ENCODE data around the gene TRAPPC14. TPM values are rescaled to one million over a fixed set of nuclear protein-coding genes. Genes with fewer than 3 reads are reported as not detected.

The TRAPPC14 gene
- total RNA-seq, 1 experiment from 2014 or later, result 19.2 TPM

DNA sequence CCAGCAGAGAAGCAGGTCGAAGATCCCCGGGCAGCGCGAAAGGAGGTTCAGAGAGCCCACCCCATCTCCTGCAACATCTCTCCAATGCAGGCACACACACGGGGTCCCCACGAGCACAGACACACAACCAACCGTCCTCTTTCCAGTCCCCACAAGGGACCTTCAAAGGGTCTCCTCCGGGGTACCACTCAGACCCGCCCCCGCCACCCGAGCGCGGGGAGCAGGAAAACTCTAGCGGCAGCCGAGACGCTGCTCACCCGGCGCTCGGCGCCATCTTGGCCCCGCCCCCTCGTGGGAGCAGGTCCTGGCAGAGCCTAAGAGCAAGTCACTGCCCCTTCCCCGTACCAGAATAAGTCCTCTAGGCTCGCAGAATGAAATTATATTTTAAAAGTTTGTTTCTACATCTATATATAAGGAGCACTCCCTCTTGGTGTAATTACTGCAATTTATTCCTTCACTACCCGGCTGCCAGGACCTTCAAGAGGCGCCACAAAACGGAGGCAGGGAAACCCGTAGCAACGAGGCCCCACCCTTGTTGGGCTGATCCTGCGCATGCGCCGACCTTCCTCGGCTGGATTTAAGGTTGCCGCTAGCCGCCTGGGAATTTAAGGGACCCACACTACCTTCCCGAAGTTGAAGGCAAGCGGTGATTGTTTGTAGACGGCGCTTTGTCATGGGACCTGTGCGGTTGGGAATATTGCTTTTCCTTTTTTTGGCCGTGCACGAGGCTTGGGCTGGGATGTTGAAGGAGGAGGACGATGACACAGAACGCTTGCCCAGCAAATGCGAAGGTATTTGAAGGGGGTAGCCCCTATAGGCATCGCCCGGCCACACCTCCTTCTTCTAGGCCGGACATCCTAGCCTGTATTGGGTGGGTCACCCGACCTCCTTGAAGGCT is 39.2 kb downstream of the TRAPPC14 start, which contains the start of the genes CNPY4 and TAF6:
Gene CNPY4 (plus strand): TSS at position 563 of the 898 bp plus-strand sequence. CDS start 111 bp downstream, at position 674.
Gene TAF6 (minus strand): TSS at position 287 of the 898 bp plus-strand sequence. CDS start 5,149 bp downstream, outside the sequence.
- H3K9me2 ChIP-seq (replicated peaks; ENCODE audit: low read length), result no peaks in the 10 kb centered on the region
- H3K4me1 ChIP-seq (ENCODE audit: insufficient read depth, low read length), result peaks cover 13% of the 10 kb centered on the region; the same call in 1 of the 2 replicates
- peak; percentile 94 for DNase-seq
- H3K27ac ChIP-seq (ENCODE audit: low read length), result peak within 1 kb of the TSS; percentile 49
- intact Hi-C loops (cut with micrococcal nuclease), result loop anchor here (2.0 kb wide), 1 partner anchor 19 kb away; the partner anchor contains the start of genes AP4M1 and MCM7
- H4K20me1 ChIP-seq (ENCODE audit: low read length), result no peaks in the 10 kb centered on the region
- peaks cover 16% of the 10 kb centered on the region for H3K79me2 ChIP-seq (ENCODE audit: low read length)
- BruUV-seq (replicated peaks), result no TSS peak
- no peaks in the 10 kb centered on the region for H3K27me3 ChIP-seq (ENCODE audit: low read length)
- TF ChIP-seq, protein P1, sequence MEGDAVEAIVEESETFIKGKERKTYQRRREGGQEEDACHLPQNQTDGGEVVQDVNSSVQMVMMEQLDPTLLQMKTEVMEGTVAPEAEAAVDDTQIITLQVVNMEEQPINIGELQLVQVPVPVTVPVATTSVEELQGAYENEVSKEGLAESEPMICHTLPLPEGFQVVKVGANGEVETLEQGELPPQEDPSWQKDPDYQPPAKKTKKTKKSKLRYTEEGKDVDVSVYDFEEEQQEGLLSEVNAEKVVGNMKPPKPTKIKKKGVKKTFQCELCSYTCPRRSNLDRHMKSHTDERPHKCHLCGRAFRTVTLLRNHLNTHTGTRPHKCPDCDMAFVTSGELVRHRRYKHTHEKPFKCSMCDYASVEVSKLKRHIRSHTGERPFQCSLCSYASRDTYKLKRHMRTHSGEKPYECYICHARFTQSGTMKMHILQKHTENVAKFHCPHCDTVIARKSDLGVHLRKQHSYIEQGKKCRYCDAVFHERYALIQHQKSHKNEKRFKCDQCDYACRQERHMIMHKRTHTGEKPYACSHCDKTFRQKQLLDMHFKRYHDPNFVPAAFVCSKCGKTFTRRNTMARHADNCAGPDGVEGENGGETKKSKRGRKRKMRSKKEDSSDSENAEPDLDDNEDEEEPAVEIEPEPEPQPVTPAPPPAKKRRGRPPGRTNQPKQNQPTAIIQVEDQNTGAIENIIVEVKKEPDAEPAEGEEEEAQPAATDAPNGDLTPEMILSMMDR (conservative IDR thresholded peaks at IDR 0.05; ENCODE audit: low read depth, low read length), result no peak
- TF ChIP-seq EZH2phosphoT487 (IDR thresholded peaks at IDR 0.05; ENCODE audit: borderline replicate concordance, low read length) (no peak), EZH2 (IDR thresholded peaks at IDR 0.05; ENCODE audit: low read length, unreplicated experiment) (no peak)
- ATAC-seq, result peak; percentile 82
- H2AFZ ChIP-seq (ENCODE audit: low read length), result peak within 1 kb of the TSS; percentile 96
- H3K4me3 ChIP-seq (ENCODE audit: low read length), result peak within 1 kb of the TSS; percentile 98
- CTCF ChIA-PET, result no interaction called here
- H3F3A ChIP-seq (ENCODE audit: low read length, unreplicated experiment), result no peaks in the 10 kb centered on the region
- POLR2A ChIA-PET (ENCODE audit: unreplicated experiment), result no interaction called here
- H3K4me2 ChIP-seq (ENCODE audit: low read length), result peak within 1 kb of the TSS; percentile 97
- H3K9me3 ChIP-seq (ENCODE audit: low read length), result no peaks in the 10 kb centered on the region
- H3K36me3 ChIP-seq (ENCODE audit: low read depth, low read length), result no peaks in the 10 kb centered on the region
- peak within 1 kb of the TSS; percentile 87 for H3K9ac ChIP-seq (ENCODE audit: low read length)

DNA sequence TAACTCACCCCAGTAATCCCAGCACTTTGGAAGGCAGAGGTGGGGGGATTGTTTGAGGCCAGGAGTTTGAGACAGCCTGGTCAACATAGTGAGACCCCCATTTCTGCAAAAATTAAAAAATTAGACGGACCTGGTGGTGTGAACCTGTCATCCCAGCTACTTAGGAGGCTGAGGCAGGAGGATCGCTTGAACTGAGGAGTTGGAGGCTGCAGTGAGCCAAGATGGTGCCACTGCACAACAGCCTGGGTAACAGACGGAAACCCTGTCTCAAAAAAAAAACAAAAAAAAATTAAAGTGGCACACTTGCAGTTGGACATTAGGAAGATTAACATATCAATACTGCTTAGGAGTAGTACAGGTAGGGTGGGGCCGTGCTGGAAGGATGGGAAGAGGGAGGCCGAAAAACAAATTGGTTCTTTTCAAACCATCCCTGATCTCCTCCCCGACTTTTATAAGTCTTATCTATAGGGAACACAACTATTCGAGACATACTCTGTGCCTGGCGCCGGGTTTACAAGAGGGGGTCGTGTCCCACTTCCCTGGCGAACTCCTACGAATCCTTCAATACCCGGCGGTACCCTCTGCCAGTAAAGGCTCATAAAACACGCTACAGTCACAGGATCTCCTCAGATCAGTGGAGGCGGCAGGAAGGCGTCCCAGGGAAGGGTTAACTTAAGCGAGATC is 40.0 kb downstream of the TRAPPC14 start:
- Histone ChIP-seq H3K9me2 (replicated peaks; ENCODE audit: low read length) (no peaks in the 10 kb centered on the region), H3K36me3 (ENCODE audit: low read depth, low read length) (no peaks in the 10 kb centered on the region), H3K27me3 (ENCODE audit: low read length) (no peaks in the 10 kb centered on the region), H3K9me3 (ENCODE audit: low read length) (no peaks in the 10 kb centered on the region), H4K20me1 (ENCODE audit: low read length) (no peaks in the 10 kb centered on the region), H3F3A (ENCODE audit: low read length, unreplicated experiment) (no peaks in the 10 kb centered on the region), H3K27ac (ENCODE audit: low read length) (peak overlapping the region; percentile 49), H3K4me2 (ENCODE audit: low read length) (peak overlapping the region; percentile 97), H3K4me3 (ENCODE audit: low read length) (peak overlapping the region; percentile 98), H3K79me2 (ENCODE audit: low read length) (peaks cover 16% of the 10 kb centered on the region), H3K4me1 (ENCODE audit: insufficient read depth, low read length) (peaks cover 13% of the 10 kb centered on the region; the same call in 1 of the 2 replicates), H3K9ac (ENCODE audit: low read length) (peak overlapping the region; percentile 87), H2AFZ (ENCODE audit: low read length) (peak overlapping the region; percentile 96)
- ChIA-PET CTCF (no interaction called here), POLR2A (ENCODE audit: unreplicated experiment) (no interaction called here)
- ATAC-seq, result no peak
- no peak for DNase-seq
- TF ChIP-seq, protein P1 (conservative IDR thresholded peaks at IDR 0.05; ENCODE audit: low read depth, low read length), result no peak
- TF ChIP-seq EZH2 (IDR thresholded peaks at IDR 0.05; ENCODE audit: low read length, unreplicated experiment) (no peak), EZH2phosphoT487 (IDR thresholded peaks at IDR 0.05; ENCODE audit: borderline replicate concordance, low read length) (no peak)
- TSS peak; percentile 62 for BruUV-seq (replicated peaks)
- intact Hi-C loops (cut with micrococcal nuclease), result loop anchor here (2.0 kb wide), 1 partner anchor 18 kb away; the partner anchor contains the start of genes AP4M1 and MCM7
